AG20443 (cell line): ENCODE data around the gene DUOXA2.

Source experiments
- DNase-seq: peaks from one replicate; pipeline ENCODE4 v3.0.0; 2012; ENCODE audit warnings: low spot score, mixed read lengths

The DUOXA2 gene

DNA sequence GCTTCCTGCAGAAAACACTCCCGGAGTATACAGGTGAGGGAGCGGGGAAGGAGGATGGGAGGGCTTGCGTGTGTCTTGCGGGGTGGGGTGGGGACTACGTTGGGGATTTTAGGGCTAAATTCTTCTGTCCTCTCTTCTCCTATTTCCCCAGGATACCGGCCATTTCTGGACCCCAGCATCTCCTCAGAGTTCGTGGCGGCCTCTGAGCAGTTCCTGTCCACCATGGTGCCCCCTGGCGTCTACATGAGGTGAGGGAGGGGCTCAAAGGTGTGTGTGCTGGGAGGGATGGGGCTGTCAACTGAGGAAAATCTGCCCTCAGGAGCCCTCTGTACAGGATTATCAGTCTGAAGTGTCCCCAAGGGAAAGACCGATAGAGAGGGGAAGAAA is 22.2 kb downstream of the DUOXA2 start:
- DNase-seq = no peak

DNA sequence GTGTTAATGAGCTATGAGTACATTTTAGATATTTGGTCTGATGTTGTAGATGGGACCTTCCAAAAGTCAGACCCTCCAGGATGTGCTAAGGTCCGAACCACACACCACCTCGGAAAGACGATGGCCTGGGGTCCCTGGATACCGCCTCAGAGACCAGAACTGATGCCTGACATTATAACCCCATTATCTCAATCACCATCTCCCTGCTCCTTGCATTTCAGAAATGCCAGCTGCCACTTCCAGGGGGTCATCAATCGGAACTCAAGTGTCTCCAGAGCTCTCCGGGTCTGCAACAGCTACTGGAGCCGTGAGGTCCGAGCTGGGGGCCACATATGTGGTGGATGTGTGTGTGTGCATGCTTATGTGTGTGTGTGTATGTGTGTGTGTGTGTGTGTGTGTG is 23.6 kb downstream of the DUOXA2 start:
- DNase-seq = no peak

DNA sequence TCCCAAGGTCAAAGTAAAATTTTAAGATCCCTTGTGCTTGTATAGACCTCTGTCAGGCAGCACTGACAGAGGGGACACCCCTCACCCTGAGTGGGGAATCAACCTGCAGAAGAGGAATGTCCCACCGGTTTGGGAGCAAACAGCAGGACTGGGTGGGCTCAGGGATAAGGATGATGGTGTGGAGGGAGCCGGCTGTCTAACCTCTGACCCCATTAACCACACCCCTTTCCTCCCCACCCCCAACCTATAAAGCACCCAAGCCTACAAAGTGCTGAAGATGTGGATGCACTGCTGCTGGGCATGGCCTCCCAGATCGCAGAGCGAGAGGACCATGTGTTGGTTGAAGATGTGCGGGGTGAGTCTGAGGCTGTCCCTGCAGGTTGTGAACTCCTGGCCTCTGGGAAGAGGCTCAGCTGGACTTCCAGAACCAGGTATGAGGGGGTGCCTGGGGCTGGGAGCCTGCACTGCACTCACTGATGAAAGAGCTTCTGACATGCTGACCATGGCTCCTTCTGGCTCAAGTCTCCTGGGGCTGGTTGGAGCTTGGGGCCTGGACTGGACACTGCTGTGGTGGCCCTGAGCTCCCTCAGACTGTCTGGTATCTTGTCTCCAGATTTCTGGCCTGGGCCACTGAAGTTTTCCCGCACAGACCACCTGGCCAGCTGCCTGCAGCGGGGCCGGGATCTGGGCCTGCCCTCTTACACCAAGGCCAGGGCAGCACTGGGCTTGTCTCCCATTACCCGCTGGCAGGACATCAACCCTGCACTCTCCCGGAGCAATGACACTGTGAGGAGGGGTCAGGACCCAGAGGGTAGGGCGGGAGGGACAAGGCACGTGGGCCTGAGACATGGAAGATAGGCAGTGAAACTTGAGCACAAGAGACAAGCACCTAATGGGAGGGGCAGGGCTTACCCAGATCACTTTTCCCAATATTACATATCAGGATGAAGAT is 25.0 kb downstream of the DUOXA2 start:
- no peak for DNase-seq

DNA sequence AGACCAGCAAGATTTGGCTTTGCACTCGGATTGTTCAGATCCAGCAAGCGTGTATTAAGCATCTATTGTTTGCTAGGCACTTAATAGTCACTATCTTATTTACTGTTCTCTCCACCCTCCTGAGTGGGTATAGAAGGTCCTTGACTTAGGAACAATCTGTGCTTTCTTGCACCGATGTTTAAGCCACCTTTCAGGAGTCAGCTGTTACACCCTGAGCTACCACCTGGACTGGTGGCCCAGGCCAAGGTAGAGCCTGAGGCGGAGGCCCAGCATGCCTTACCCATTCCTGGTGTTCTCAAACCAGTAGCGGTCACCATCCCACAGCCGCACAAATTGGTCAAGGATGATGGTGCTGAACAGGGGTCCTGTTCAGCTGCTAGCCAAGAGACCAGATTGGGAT is 25.6 kb downstream of the DUOXA2 start:
- DNase-seq = no peak

DNA sequence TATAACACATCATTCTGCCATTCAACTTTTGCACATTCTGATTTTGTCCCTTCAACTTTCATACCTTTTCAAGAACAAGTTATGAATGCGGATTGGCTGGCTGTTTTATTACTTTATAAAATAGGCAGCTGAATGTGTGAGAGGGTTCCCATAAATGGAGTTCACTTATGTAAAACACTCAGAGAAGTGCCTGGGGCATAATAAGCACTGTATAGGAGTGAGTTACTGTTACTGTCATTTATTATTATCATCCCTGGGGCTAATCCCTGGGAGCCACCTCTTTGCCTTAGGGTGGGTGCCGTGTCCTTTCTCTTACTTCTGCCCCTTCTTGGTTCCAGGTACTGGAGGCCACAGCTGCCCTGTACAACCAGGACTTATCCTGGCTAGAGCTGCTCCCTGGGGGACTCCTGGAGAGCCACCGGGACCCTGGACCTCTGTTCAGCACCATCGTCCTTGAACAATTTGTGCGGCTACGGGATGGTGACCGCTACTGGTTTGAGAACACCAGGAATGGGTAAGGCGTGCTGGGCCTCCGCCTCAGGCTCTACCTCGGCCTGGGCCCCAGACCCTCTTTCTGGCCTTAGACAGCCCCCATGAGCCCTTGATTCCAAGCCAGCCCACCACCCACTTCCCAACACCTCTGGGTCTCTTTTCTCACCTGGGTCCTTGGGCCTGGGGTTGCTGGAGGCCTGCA is 26.6 kb downstream of the DUOXA2 start:
- DNase-seq = no peak

DNA sequence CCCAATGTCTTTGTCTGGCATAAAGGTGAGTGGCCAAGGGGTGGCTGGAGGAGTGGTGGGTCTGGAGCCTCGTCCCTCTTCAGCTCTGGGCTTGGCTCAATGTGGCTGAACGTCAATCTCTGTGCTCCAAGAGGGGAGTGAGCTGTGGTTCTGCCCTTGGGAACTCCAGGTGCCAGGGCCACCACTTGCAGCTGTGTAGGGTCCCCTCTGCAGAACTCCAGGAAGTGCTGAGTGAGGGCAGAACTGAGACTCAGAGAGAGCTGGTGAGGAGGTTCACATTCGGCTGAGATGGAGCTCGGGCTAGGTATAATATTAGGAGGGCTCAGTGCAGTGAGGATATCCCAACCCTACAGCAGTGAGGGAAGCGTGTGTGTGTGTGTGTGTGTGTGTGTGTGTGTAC is 27.3 kb downstream of the DUOXA2 start:
- DNase-seq = no peak

DNA sequence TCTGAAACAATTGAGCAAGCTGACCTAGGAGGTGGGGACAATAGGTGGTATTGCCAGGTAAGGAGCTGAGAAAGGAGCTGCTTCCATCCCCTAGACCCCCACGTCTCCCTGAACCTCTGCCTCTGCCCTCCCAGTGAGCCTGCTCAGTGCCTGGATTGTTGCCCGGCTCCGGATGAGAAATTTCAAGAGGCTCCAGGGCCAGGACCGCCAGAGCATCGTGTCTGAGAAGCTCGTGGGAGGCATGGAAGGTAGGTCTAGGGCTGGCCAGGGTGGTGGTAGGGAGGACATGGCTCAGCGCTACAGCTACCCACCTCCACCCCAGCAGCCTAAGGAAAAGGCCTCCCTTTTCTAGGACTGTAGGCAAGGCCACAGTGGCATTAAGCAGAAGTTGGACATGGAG is 28.9 kb downstream of the DUOXA2 start:
- DNase-seq = no peak

DNA sequence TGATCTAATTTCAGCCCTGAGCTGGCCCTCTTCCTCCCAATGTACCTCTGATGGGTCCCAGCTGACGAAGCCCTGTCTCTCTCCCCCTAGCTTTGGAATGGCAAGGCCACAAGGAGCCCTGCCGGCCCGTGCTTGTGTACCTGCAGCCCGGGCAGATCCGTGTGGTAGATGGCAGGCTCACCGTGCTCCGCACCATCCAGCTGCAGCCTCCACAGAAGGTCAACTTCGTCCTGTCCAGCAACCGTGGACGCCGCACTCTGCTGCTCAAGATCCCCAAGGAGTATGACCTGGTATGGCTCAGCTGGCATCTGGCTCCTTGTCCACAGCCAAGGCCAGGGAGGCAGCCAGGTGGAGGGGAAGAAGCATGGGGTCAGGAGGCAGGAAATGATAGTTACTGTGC is 29.8 kb downstream of the DUOXA2 start:
- DNase-seq = no peak

DNA sequence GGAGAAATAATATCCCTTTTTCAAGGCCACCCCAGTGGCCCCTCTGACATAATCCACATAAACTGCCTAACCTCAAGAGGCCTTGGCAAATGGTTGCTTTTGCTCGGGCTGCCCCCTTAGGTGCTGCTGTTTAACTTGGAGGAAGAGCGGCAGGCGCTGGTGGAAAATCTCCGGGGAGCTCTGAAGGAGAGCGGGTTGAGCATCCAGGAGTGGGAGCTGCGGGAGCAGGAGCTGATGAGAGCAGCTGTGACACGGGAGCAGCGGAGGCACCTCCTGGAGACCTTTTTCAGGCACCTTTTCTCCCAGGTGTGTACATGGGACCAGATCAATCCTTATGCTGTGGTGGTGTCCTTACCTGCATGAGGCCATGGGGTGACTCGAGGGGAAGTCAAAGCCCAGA is 30.6 kb downstream of the DUOXA2 start:
- DNase-seq = no peak

DNA sequence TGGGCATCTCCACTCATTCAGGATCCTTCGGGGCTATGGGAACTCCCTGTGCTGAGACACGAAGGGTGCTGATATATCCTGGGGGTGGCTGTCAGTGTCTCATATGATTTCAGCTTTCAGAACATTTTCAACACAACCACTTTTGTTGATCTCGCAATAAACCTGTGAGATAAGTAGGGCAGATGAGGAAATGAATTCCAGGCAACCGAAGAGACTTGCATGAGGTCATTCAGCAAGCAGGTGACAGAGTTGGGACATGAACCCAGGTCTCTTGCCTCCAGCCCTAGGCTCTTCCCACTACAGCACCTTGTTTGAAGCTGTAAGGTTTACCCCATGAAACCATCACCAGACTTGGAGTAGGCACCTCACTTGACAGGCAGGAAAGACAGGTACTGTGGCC is 32.3 kb downstream of the DUOXA2 start:
- no peak for DNase-seq

DNA sequence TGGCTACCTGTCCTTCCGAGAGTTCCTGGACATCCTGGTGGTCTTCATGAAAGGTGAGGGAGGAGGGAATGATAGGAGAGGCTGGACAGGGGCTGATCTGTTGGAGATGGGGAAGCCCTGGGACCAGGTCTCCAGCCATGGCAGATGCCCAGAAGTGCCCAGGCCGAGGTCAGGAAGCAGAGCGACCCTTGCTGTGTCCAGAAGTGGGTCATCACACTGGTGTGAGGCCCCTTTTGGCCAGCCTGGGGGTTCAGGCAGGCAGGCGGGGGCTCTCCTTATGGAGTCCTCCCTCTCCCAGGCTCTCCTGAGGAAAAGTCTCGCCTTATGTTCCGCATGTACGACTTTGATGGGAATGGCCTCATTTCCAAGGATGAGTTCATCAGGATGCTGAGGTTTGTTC is 33.5 kb downstream of the DUOXA2 start:
- DNase-seq = no peak

DNA sequence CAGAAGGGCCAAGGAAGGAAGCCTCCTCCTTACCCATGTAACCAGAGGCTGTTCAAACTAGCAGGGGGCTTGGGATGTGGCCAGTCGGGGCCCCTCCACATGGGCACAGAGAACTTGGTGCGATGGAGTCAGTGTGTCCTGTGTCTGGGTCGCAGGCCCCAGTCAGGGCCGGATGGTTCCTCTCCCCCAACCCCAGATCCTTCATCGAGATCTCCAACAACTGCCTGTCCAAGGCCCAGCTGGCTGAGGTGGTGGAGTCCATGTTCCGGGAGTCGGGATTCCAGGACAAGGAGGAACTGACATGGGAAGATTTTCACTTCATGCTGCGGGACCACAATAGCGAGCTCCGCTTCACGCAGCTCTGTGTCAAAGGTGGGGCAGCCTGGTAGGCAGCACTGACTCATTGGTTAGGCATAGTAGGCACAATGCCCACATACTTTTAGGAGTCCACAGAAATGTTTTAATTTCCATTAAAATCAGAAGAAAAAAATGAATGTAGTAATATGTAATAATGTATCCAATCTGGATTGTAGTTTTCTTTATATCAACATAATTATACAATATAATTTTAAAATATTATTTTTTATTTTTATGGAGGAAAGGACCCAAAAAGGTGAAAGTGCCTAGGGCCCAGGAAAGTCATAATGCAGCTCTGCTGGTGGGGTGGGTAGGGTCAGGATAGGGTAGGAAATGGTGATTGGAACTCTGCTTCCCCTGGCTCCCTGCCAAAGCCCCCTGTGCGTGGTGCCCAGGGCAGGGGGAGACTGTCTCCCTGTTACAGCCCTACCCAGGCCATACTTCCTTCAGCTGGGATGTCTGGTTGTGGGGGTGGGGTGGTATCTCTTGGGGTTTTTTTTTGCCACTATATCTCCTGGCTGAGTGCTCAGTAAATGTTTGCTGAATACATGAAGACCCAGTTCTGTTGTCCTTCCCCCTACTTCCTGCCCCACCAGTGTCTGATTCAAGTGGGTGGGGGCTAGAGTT is 34.2 kb downstream of the DUOXA2 start:
- no peak for DNase-seq

DNA sequence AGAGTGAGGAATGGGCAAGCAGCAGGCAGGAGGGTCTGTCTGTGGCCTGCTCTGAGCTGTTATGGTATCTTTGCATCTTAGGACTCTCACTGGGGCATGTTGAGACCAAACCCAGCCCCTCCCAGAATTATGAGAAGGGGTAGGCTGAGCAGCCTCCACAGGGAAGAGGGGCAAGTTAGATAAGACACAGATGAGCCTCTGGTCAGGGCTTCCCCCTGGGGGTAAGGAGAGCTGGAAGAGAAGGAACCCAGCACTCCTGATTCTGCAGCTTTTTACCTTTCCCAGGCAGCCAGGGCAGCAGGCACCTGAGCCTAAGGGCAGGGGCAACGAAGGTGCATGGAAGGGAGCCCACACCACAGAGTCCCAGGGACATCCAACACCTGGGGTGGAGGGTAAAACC is 34.9 kb downstream of the DUOXA2 start:
- DNase-seq = no peak

DNA sequence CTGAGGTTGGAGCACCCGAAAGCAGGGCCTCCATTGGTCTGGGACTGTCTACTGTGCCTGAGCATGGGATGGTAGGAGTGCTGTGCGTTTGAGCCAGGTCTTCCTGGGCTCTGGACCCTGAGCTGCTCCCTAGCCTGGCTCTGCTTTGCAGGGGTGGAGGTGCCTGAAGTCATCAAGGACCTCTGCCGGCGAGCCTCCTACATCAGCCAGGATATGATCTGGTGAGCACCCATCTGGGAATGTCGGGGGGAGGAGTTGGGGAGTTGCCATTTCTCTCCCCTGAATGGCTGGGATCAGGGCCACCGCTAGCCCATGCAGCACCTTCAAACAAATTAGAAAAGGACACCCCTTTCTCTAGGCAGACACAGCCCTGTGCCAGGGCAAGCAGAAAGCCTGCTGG is 36.4 kb downstream of the DUOXA2 start:
- DNase-seq = no peak

DNA sequence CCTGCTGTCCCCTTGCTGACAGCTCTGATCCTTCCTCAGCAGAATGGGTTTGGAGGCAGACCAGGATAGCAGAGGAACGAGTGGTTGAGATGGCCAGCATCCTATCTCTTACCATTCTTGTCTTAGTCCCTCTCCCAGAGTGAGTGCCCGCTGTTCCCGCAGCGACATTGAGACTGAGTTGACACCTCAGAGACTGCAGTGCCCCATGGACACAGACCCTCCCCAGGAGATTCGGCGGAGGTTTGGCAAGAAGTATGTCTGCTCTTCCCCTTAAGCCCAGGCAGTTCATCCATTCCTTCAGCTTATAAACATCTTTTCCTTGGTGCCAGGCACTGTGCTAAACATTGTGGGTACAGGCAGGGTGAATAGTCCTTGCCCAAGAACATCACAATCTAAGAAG is 36.9 kb downstream of the DUOXA2 start:
- DNase-seq = no peak

DNA sequence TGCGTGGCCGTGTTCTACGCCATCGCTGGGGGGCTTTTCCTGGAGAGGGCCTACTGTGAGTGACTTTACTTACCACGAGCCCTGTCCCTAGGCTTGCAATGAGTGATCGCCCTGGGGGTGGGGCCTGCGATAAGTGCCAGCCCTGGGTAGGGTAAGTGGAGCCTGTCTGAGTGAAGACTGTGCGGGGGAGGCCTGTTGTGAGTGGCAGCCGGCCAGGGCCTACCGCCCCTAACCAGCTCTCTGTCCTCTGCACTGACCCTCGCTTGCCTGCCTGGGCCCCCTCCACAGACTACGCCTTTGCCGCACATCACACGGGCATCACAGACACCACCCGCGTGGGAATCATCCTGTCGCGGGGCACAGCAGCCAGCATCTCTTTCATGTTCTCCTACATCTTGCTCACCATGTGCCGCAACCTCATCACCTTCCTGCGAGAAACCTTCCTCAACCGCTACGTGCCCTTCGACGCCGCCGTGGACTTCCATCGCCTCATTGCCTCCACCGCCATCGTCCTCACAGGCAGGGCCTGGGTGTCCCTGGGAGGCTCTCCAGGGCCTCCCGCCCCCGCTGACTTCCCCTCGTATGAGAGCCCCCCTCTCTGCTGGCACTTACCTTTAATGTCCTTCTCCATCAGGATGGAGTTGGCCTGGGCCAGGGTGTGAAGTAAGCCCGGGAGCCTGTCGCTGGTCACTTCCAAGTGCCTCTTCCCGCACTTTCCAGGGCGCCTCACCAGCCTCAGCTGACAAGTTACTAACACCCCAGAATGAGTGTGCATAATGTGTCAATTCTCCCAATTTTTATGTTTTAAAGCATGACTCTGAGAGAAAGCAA is 38.1 kb downstream of the DUOXA2 start:
- no peak for DNase-seq

DNA sequence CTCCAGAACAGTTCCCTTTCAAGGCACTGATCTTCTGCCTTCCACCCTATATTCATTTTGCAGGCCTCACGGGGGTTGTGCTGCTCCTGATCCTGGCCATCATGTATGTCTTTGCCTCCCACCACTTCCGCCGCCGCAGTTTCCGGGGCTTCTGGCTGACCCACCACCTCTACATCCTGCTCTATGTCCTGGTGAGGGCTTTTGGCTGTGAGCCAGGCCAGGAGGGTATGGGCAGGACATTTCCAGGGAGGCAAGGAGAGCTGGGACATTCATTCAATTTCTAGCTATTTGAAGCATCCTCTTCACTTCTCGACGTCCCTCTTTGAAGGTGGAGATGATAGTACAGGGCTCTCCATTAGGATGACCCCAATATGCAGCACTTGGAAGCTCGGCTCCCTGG is 41.6 kb downstream of the DUOXA2 start:
- DNase-seq = no peak

DNA sequence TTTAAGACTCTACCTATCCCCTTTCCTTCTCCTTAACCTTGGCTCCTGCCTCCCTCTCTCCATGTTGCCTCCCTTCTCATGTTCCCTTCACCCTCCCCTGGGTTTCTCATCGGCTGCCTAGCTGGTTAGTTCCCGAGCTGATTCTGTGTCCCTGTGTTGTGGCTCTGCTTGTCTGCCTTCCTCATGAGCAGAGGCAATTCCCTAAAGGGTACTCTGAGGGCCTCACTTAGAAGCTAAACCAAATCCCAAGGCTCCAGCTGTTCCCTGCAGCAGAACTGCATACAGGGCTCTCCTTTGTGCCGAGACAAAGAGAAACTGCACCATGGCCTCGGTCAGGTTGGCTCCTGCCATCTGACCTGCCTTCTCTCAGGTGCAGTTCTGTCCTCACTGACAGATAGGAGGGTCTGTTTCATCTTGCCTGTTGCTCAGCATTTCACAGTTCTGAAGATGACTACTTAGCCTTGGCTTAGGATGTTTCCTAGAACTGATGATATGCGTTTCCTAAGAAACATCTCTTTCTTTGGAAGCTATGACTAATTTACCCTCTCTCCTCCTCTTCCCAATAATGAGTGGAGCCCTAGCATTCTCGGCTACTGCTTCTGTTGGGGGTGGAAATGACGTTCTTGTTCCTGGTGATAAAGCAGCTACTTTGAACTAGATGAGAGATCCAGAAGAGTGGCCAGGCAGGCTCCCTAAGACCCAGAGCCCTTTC is 42.8 kb downstream of the DUOXA2 start:
- DNase-seq = peak; percentile 80

DNA sequence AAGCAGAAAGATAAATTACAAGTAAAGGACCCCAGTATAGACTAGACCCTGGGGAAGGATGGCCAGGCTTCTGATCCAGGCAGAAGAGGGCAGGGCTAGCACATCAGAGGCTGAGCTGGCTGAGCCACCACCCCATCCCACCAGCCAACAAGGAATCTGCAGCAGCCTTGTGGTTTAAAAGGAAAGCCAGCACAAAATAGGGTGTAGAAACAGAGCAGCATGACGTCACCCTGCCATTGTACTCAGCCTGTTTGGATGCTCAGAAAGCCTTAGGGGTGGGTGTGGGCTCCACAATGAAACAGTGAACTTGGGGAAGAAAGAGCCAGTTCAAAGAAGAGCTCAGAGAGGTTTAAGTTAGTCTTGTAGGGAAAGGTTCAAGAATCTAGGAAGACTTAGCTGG is 43.8 kb downstream of the DUOXA2 start:
- DNase-seq = peak; percentile 90

DNA sequence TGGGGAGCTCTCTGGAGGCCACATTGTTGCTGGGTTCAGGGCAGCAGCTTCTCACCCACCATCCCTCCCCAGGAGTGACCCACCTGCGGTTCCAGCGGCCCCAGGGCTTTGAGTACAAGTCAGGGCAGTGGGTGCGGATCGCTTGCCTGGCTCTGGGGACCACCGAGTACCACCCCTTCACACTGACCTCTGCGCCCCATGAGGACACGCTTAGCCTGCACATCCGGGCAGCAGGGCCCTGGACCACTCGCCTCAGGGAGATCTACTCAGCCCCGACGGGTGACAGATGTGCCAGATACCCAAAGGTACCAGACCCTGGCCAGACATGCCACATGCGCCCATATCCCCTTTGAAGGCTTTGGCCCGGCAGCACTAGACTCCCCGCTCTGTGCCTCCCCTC is 47.5 kb downstream of the DUOXA2 start:
- no peak for DNase-seq
